ENCODE data around the gene RIMKLA. TPM values are rescaled to one million over a fixed set of nuclear protein-coding genes. Genes with fewer than 3 reads are reported as not detected.

Gene RIMKLA
- total and polyA plus RNA-seq, 2 experiments from 2014 or later, result 4.1 to 6.6 TPM

DNA sequence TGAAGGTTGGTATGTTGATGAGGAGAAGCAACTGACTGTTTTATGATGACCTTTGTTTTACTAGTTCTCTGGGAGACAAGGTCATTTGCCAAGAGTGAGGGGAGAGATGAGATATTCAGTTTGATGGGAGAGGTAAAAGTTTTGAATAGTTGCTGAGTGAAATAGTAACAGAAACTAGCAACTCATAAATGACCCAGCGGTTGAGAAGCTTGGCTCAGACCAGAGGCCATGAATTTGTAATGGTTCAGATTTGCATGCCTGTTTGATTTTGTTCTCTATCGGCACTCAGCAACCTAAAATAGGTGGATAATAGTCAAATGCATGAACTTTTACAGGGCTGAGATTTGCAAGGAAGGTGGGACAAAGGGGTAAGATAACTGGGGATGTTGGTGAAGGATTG lies 89.1 kb downstream of the RIMKLA start:
- no peak for TF ChIP-seq STAT1 (IDR thresholded peaks at IDR 0.05; ENCODE audit: unreplicated experiment)
- Mint-ChIP-seq H3K36me3 (ENCODE audit: low read depth) (no peaks in the 10 kb centered on the region), H3K27ac (no peak overlapping the region), H3K27me3 (ENCODE audit: insufficient read depth, low read depth, poor library complexity) (no peaks in the 10 kb centered on the region), H3K4me1 (no peaks in the 10 kb centered on the region), H3K9me3 (no peaks in the 10 kb centered on the region), H3K4me3 (no peak overlapping the region)
- H3K79me2 ChIP-seq (replicated peaks; ENCODE audit: insufficient read depth), result no peaks in the 10 kb centered on the region
- H3F3A ChIP-seq (replicated peaks; ENCODE audit: low read depth), result no peaks in the 10 kb centered on the region
- no peak overlapping the region for H3K27ac ChIP-seq (ENCODE audit: low read depth)
- H3K4me2 ChIP-seq, result no peak overlapping the region
- no peaks in the 10 kb centered on the region for H3K4me1 ChIP-seq (ENCODE audit: insufficient read depth)
- no peaks in the 10 kb centered on the region for H4K20me1 ChIP-seq (replicated peaks; ENCODE audit: insufficient read depth)
- ATAC-seq (no peak), DNase-seq (ENCODE audit: low spot score) (no peak)
- H3K4me3 ChIP-seq, result no peak overlapping the region
- no peak overlapping the region for H2AFZ ChIP-seq
- H3K27me3 ChIP-seq (ENCODE audit: insufficient read depth), result no peaks in the 10 kb centered on the region
- H3K9me2 ChIP-seq (ENCODE audit: insufficient read depth), result no peaks in the 10 kb centered on the region
- no peaks in the 10 kb centered on the region for H3K36me3 ChIP-seq (ENCODE audit: insufficient read depth)

Other genes starting within 250 kb of the RIMKLA start
- not detected in 2 replicates for gene GUCA2B, start 227.4 kb upstream of the RIMKLA start, total RNA-seq (2014; rRNA removed; shearing (Covaris generic))
- gene GUCA2B, start 227.4 kb upstream of the RIMKLA start, polyA plus RNA-seq (2016; fragmentation: Nextera tagmentation; extraction: Ambion mirVana), result not detected in 2 replicates
- gene GUCA2A, start 216.0 kb upstream of the RIMKLA start, total RNA-seq (2014; rRNA removed; shearing (Covaris generic)), result not detected in 2 replicates
- gene GUCA2A, start 216.0 kb upstream of the RIMKLA start, polyA plus RNA-seq (2016; fragmentation: Nextera tagmentation; extraction: Ambion mirVana), result not detected in 2 replicates
- 53.3 and 66.3 TPM in 2 replicates for gene FOXJ3, start 45.6 kb upstream of the RIMKLA start, total RNA-seq (2014; rRNA removed; shearing (Covaris generic))
- 31.9 and 36.6 TPM in 2 replicates for gene FOXJ3, start 45.6 kb upstream of the RIMKLA start, polyA plus RNA-seq (2016; fragmentation: Nextera tagmentation; extraction: Ambion mirVana)
- gene ZMYND12, start 75.2 kb downstream of the RIMKLA start, total RNA-seq (2014; rRNA removed; shearing (Covaris generic)), result 0.58 and 0.63 TPM in 2 replicates
- 0.16 and 0.90 TPM in 2 replicates for gene ZMYND12, start 75.2 kb downstream of the RIMKLA start, polyA plus RNA-seq (2016; fragmentation: Nextera tagmentation; extraction: Ambion mirVana)
- gene PPCS, start 75.8 kb downstream of the RIMKLA start, total RNA-seq (2014; rRNA removed; shearing (Covaris generic)), result 35.6 and 38.0 TPM in 2 replicates
- 47.6 and 49.1 TPM in 2 replicates for gene PPCS, start 75.8 kb downstream of the RIMKLA start, polyA plus RNA-seq (2016; fragmentation: Nextera tagmentation; extraction: Ambion mirVana)
- gene CCDC30, start 82.5 kb downstream of the RIMKLA start, total RNA-seq (2014; rRNA removed; shearing (Covaris generic)), result 0.23 and 0.56 TPM in 2 replicates
- 1.8 and 2.0 TPM in 2 replicates for gene CCDC30, start 82.5 kb downstream of the RIMKLA start, polyA plus RNA-seq (2016; fragmentation: Nextera tagmentation; extraction: Ambion mirVana)

Data from GM23338 (cell line).